Uterus (tissue), 4 donors: Measurements from ENCODE around the gene MED8. TPM values are rescaled to one million over a fixed set of nuclear protein-coding genes. Genes with fewer than 3 reads are reported as not detected.
"Not testable (repeated sequence)": the region's sequence is repeated elsewhere in the genome, so short reads cannot be mapped to it uniquely, and the experiment has no call there.

ENCODE experiments used
- DNase-seq, 2 donors: peaks; one replicate each; pipeline ENCODE4 v3.0.0-alpha.2; 2019 to 2020
- H3K27ac ChIP-seq, 2 donors: fragments of 200-600 bp; sonication (generic); 1 replicate in 1 of 2; 2 replicates in 1 of 2; pipeline ENCODE4 v1.5.1; 2016 to 2018
- H3K27me3 ChIP-seq, 2 donors: fragments of 200-600 bp; sonication (generic); one replicate each; pipeline ENCODE4 v1.5.1; 2018 to 2019; ENCODE audit warnings: control low read depth in 1 of 2
- H3K36me3 ChIP-seq, 2 donors: fragments of 200-600 bp; sonication (generic); one replicate each; pipeline ENCODE4 v1.5.1; 2019; ENCODE audit warnings: control low read depth in 1 of 2
- H3K4me1 ChIP-seq, 2 donors: fragments of 200-600 bp; sonication (generic); one replicate each; pipeline ENCODE4 v1.5.1; 2018 to 2019; ENCODE audit warnings: control low read depth in 1 of 2
- H3K4me3 ChIP-seq, 2 donors: fragments of 200-600 bp; sonication (generic); 1 replicate in 1 of 2; 2 replicates in 1 of 2; pipeline ENCODE4 v1.5.1; 2018 to 2019; ENCODE audit warnings: mild to moderate bottlenecking in 1 of 2
- H3K9me3 ChIP-seq, 2 donors: fragments of 200-600 bp; sonication (generic); one replicate each; pipeline ENCODE4 v1.5.1; 2019; ENCODE audit warnings: control low read depth in 1 of 2
- CTCF ChIP-seq, 4 experiments: fragments of 200-600 bp in 2 of 4; fragments of 450-650 bp in 2 of 4; sonication (generic) in 2 of 4; IDR thresholded peaks; one replicate each; pipeline ENCODE4 v1.5.1; 2016 to 2019; ENCODE audit warnings: antibody characterized with exemption in 4 of 4, mild to moderate bottlenecking in 2 of 4, moderate library complexity in 1 of 4
- POLR2A ChIP-seq, 2 donors: fragments of 450-650 bp; IDR thresholded peaks; one replicate each; pipeline ENCODE4 v1.6.1; 2016; ENCODE audit warnings: antibody characterized with exemption in 2 of 2, mild to moderate bottlenecking in 1 of 2, moderate library complexity in 1 of 2
- intact Hi-C: fragments of 100-400 bp; cut with DNase I; formaldehyde crosslinking; loops from one replicate; pipeline ENCODE4 v1.15.1; 2023; ENCODE audit warnings: low total_unique reads
- total RNA-seq, 4 donors: library from RNA; depleted of rRNA in 3 of 4; stranded (reverse); fragments of >200 nt in 3 of 4; gene quantifications; one replicate each; pipeline versions ENCODE4 v1.1.0 to v1.2.4, GENCODE V29; 2014 to 2023
- donor health status: DM: yes; HTN: yes; CAD: no.

Gene MED8
- total RNA-seq, 4 donors from 2014 or later, result 19.4 to 33.9 (median 28.5) TPM

GRCh38 chr1:43377831-43378230 lies 11.8 kb downstream of the MED8 start:
- H3K4me3 ChIP-seq, result no peak overlapping the region
- no peaks in the 10 kb centered on the region for H3K4me1 ChIP-seq
- H3K27ac ChIP-seq, result no peak overlapping the region
- H3K9me3 ChIP-seq, result no peaks in the 10 kb centered on the region
- no peaks in the 10 kb centered on the region for H3K36me3 ChIP-seq
- no peak for TF ChIP-seq CTCF (IDR thresholded peaks at IDR 0.05)
- TF ChIP-seq POLR2A (IDR thresholded peaks at IDR 0.05), result no peak
- H3K27me3 ChIP-seq, result no peaks in the 10 kb centered on the region
- intact Hi-C loops, result no loop called here
- no peak for DNase-seq

- Histone ChIP-seq H3K27me3 (no peaks in the 10 kb centered on the region), H3K4me3 (no peak overlapping the region), H3K27ac (no peak overlapping the region), H3K9me3 (no peaks in the 10 kb centered on the region), H3K36me3 (no peaks in the 10 kb centered on the region), H3K4me1 (no peaks in the 10 kb centered on the region)
- no peak for DNase-seq
- no peak for TF ChIP-seq CTCF (IDR thresholded peaks at IDR 0.05)
- TF ChIP-seq POLR2A (IDR thresholded peaks at IDR 0.05), result no peak
- intact Hi-C loops, result no loop called here
These were observed 12.8 kb downstream of the MED8 start for GRCh38 chr1:43376723-43377235.

- no peak for DNase-seq
- no peaks in the 10 kb centered on the region for H3K27me3 ChIP-seq
- peak overlapping the region in 1 of 2 donors; percentile 33 for H3K27ac ChIP-seq
- no peak overlapping the region for H3K4me3 ChIP-seq
- H3K36me3 ChIP-seq, result no peaks in the 10 kb centered on the region
- peaks cover 0 to 7% of the 10 kb centered on the region in 2 donors for H3K4me1 ChIP-seq
- H3K9me3 ChIP-seq, result no peaks in the 10 kb centered on the region
- TF ChIP-seq POLR2A (IDR thresholded peaks at IDR 0.05) (no peak), CTCF (IDR thresholded peaks at IDR 0.05) (no peak)
- intact Hi-C loops, result no loop called here
These were observed 16.3 kb downstream of the MED8 start for GRCh38 chr1:43373066-43373940.

- H3K4me1 ChIP-seq, result peaks cover 2 to 7% of the 10 kb centered on the region in 2 donors
- intact Hi-C loops, result no loop called here
- H3K9me3 ChIP-seq, result no peaks in the 10 kb centered on the region
- no peak overlapping the region for H3K4me3 ChIP-seq
- H3K27ac ChIP-seq, result no peak overlapping the region
- no peak for DNase-seq
- H3K36me3 ChIP-seq, result no peaks in the 10 kb centered on the region
- no peaks in the 10 kb centered on the region for H3K27me3 ChIP-seq
- TF ChIP-seq POLR2A (IDR thresholded peaks at IDR 0.05) (no peak), CTCF (IDR thresholded peaks at IDR 0.05) (no peak)
These were observed 17.4 kb downstream of the MED8 start for GRCh38 chr1:43372172-43372571.

- intact Hi-C loops, result no loop called here
- no peaks in the 10 kb centered on the region for H3K36me3 ChIP-seq
- H3K4me1 ChIP-seq, result peaks cover 7 to 10% of the 10 kb centered on the region in 2 donors
- H3K9me3 ChIP-seq, result no peaks in the 10 kb centered on the region
- H3K27me3 ChIP-seq, result no peaks in the 10 kb centered on the region
- H3K4me3 ChIP-seq, result no peak overlapping the region
- no peak overlapping the region for H3K27ac ChIP-seq
- TF ChIP-seq CTCF (IDR thresholded peaks at IDR 0.05), result no peak
- TF ChIP-seq POLR2A (IDR thresholded peaks at IDR 0.05), result no peak
- DNase-seq, result no peak
These were observed 19.0 kb downstream of the MED8 start for GRCh38 chr1:43370564-43370963.

- H3K36me3 ChIP-seq, H3K9me3 ChIP-seq, H3K4me3 ChIP-seq, H3K27me3 ChIP-seq, intact Hi-C loops, DNase-seq, H3K27ac ChIP-seq: not testable (repeated sequence)
- peaks cover 7 to 10% of the 10 kb centered on the region in 2 donors for H3K4me1 ChIP-seq
These were observed 19.8 kb downstream of the MED8 start for GRCh38 chr1:43369779-43370178.
